Measurements from ENCODE around the gene MTMR11.

MTMR11 gene

GRCh38 chr1:149933208-149933607 is 3.5 kb downstream of the MTMR11 start:
- DNase-seq, result no peak

GRCh38 chr1:149932474-149932873 is 4.2 kb downstream of the MTMR11 start:
- DNase-seq, result no peak

GRCh38 chr1:149931212-149931790 is 5.4 kb downstream of the MTMR11 start:
- DNase-seq, result no peak

DNA sequence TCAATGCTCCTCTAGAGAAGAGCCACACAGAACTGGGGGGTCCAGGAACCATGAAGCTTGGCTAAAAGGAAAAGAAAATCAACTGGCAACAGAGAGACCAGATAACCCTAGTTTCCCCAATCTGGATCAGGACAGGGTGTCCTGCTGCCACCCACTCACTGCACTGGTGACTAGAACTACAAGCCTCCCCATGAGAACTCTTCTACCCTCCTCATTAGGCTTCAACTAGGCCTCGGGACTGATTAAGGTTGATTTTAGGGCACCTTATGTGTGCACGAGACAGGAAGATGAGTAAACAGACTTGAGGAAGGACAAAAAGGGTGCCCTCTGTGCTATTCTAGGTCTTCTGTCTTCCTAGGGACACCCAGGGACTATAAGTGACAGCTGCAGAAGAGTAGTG is 6.8 kb downstream of the MTMR11 start:
- no peak for DNase-seq

GRCh38 chr1:149928401-149928724 is 8.3 kb downstream of the MTMR11 start:
- DNase-seq, result no peak

DNA sequence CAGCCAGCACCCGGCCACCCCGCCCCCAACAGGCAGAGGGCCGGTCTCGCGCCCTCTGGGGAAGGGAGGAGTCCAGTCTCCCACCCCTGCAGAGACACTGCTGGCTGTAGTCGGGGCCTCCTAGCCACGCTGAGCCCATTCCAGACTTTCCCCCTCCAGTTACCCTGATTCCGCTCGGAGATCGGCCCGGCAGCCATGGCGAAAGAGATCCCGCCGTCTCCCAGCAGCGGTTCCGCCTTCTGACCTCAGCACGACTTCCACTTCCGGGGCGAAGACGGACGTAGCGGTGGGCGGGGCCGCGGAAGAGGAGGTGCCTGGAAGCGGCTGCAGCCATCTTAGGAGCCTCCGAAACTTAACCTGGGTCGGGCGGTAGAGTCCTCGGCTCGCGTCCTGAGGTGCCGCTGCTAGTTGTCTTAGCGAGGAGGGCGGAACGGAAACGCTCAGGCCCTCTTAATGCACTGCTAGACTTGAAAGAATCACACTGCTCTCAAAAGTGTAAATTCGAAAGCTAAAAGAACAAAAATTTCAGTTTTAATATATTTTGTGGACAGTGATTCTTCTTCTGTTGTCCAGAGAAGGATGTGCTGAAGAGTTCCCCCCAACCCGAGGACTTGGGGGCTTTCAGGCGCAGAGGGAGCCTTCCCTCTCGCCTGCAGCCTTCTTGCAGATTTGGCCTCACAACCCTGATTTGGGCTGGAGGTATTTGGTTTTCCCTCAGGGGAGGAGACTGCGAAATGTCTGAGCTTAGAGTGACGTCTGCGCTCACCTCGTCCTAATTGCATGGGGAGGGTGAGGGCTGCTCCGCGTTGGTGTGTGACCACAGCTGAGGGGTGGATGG is 8.9 kb downstream of the MTMR11 start, which contains the start of gene SF3B4:
SF3B4 (minus strand) TSS at position 241 of the 838 bp plus-strand sequence; CDS start at position 197, 44 bp downstream.
- peak; percentile 97 for DNase-seq

DNA sequence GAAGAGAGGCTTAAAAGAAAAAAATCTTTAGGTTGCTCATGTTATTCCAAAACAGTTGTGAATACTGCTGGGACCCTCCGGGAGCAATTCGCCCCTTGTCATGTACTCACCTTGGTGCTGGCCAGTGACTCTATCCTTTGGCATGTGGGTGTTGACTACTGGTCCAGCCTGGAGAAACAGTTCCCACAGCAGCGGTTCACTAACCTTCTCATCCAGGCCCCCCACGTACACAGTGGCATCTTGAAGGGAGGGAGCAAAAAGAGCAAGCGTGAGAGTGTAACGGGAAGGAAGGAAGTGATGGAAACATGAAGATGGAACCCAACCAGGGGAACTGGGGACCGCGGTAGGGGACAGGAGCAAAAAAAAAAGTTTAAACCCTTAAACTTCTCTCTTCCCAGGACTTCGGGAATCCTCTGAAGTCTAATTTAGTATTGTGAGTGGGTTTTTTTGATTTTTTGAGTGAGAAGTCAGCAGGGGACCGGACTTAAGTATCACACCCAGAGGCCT is 9.6 kb downstream of the MTMR11 start:
- no peak for DNase-seq

DNA sequence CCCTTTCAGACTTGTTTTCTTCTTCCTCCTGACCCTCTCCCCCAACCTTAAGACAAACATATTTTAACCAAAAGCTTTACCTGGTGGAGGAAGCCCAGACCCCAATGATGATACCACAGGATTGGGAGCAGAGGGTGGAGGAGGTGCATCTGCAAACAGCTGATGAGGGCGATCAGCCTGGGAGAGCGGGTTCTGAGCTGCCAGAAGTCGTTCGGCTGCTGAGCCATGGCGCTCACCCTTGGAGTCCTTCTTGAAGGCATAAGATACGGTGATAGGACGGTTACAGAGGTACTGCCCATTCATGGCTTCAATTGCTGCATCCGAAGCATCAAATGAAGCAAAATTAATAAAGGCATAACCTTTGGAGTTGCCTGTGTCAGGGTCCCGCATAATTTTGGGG is 10.4 kb downstream of the MTMR11 start:
- no peak for DNase-seq

GRCh38 chr1:149925751-149926150 is 10.9 kb downstream of the MTMR11 start:
- DNase-seq, result no peak

GRCh38 chr1:149925345-149925744 is 11.3 kb downstream of the MTMR11 start:
- no peak for DNase-seq

DNA sequence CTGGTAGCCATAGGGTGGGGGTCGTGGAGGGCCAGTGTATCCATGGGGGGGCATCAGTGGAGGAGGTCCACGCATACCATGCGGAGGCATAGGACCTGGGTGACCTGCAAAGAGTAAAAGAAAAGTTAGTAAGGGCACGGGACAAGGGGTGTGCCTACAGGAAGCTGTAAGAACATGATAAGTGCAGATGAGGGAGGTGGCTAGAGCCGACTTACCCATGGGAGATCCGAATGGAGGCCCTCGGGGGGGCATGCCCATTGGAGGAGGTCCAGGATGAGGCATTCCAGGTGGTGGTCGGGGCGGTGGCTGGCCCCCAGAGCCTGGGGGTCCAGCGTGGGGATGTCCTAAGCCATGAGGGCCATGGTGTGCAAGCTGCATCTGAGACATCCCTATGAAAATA is 13.1 kb downstream of the MTMR11 start:
- DNase-seq, result no peak

- DNase-seq, result peak; percentile 88
Measured at GRCh38 chr1:149917571-149918144, 19.0 kb downstream of the MTMR11 start, which contains the start of gene SV2A. TSS of gene SV2A (minus strand) at chr1:149917844. CDS start at chr1:149913840, 4,004 bp downstream.

DNA sequence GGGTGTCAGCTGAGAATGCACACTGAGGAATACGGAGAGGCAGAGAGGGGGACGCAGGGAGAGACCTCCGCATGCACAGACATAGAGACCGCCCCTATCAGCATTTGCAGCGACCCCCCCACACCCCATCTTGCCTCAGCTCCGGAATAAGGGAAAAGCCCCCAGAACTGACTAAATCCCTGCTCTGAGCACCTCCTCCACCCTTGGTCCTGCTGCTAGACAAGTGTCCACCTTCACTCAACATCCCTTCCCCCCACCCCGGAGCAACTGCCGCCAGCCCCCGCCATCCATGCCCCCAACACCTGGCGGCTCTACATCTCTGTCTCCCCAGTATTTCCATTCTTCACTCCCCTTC is 19.8 kb downstream of the MTMR11 start:
- peak; percentile 25 for DNase-seq

DNA sequence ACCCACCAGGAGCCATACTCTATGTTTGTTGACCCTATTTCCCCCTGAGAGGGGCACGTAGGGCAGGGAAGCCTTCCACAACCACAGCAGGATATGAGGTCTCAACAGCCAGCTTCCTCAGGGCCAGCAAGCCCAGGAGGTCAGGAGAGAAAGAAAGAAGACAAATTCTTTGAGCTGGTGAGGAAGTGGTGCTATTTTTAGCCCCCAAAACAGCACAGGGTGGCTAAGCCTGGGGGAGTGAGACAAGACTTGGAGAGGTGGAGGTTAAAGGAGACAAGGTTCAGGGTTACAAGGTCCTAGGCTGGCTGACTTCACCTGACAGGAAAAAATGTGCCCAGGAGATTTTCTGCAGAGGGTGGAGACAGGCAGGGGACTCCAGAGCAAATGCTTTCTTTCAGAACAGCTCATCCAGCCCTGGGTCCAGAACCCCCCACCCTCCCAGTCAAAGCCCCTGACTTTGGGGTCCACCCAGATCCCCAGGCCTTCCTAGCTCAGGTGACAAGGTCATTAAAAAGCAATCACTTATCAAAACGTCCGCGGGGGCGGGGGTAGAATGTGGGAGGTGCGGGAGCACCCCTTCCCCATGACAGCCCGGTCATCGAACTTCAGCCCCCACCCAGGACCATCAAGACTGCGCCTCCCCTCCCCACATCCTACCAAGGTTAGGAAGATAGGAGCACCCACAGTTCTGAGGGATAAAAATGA is 20.3 kb downstream of the MTMR11 start:
- no peak for DNase-seq

DNA sequence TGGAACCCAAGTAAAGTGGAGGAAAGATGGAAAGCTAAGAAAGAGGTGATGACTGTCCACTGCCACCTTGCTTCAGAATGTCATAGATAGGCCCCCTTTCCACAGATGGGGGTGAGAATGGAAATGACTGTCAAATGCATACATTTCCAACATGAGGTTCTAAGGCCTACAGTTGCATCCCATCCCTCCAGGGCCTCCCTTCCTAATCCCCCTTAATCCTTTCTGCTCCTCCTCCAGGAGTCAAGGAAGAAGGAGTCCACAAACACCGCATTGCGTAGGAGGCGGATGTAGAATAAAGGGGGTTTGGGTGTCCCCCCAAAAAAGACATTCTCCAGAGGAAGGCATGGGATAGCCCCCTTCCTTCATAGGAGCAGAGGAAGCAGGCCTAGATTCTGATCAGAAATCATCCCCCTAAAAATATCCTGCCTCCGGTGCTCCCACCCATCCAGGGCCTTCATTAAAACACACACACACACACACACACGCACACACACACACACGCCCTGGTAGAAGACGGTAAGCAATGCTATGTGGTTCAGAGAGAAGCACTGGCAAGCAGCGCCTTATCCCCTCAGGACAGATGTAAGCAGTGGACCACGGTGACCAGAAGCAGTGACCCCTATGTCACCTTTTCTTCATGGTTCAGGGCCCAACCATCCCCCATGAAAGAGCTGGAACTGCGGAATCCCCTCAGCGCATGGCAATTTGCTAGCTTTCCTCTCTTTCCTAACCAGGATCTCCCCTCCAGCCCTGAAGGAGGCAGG is 21.1 kb downstream of the MTMR11 start:
- DNase-seq, result peak; percentile 80

GRCh38 chr1:149914545-149914944 is 22.1 kb downstream of the MTMR11 start:
- no peak for DNase-seq

- DNase-seq, result no peak
Measured at GRCh38 chr1:149906570-149907075, 30.1 kb downstream of the MTMR11 start.

DNA sequence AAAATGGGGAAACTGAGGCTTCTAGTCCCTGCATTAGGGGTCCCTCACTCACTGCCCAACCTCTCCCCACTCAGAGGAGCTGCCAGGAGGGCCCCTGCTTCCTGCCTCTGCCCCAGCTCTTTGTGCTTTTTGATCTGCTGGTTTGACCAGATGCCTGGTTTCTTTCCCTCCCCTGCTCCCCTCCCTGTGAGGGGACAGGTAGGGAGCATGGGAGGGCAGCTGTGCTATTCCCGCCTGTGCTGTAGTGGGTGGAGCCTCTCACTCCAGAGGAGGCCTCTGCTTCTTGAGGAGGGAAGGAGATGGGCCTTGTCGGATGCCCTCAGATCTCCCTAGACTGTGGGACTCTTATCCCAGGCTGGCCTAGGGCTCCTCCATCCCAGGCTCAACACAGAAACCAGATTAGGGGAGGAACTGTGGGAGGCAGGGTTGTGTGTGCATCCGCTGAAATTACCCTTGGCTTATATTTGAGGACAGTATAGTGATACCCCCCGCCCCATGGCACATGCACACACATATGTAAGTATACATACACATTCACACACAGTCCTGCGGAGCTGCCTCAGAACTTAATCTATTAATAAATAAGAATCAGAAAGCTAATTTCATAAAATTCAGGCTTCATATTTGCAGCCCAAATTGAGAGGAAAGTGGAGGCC is 32.7 kb downstream of the MTMR11 start:
- no peak for DNase-seq

GRCh38 chr1:149899460-149900284 is 37.0 kb downstream of the MTMR11 start, which contains the start of gene BOLA1:
TSS of gene BOLA1 (plus strand) at chr1:149899568. CDS start at chr1:149900060, 492 bp downstream.
- DNase-seq, result peak; percentile 98

DNA sequence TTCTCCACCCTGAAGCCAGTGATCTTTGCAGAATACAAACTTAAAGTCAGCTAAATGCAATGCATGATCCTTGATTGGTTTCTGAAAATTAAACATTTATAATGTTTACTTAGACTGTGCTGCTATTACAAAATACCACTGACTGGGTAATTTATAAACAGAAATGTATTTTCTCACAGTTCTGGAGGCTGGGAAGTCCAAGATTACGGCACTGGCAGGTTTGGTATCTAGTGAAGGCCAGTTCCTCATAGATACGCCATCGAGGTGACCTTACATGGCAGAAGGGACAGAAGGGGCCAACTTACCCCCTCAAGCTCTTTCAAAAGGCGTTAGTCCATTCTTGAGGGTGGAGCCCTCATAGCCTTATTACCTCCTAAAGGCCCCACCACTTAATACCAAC is 40.1 kb downstream of the MTMR11 start:
- DNase-seq, result no peak

GRCh38 chr1:149888999-149889289 is 47.7 kb downstream of the MTMR11 start:
- no peak for DNase-seq

All from eye (tissue), 1 donor.